MCF 10A (cell line): ENCODE measurements around the gene PPP2R5A. TPM values are rescaled to one million over a fixed set of nuclear protein-coding genes. Genes with fewer than 3 reads are reported as not detected.
A peak's percentile ranks its signal among the peaks of the same experiment; 100 is the strongest.

ENCODE experiments used
- BruUV-seq: library from RNA; stranded (reverse); fragments of 400-500 nt; replicated peaks from 2 replicates; lab custom pipeline; 2021; lab: Mats Ljungman, UMichigan
- CTCF ChIA-PET: fragments of 300-600 bp; sonication (Branson Sonifier 250); formaldehyde crosslinking; extraction: SDS; loops from one replicate; lab custom pipeline; 2021; ENCODE audit warnings: antibody characterized with exemption, inconsistent platforms; lab: Yijun Ruan, JAX
- POLR2A ChIA-PET: fragments of 300-600, 350-650 bp; sonication (Branson Sonifier 250); formaldehyde crosslinking; extraction: SDS; loops from one replicate; lab custom pipeline; 2020; ENCODE audit warnings: antibody characterized with exemption, inconsistent platforms; lab: Yijun Ruan, JAX
- DNase-seq: peaks from one replicate; pipeline ENCODE4 v3.0.0-alpha.2; 2018; ENCODE audit not compliant: unreplicated experiment
- H3K27ac Mint-ChIP-seq: one replicate; pipeline ENCODE4 v1.8.0; 2022; ENCODE audit warnings: mild to moderate bottlenecking, low read depth, mixed read lengths; ENCODE audit not compliant: unreplicated experiment
- H3K27me3 Mint-ChIP-seq: one replicate; pipeline ENCODE4 v1.8.0; 2022; ENCODE audit warnings: mixed read lengths; ENCODE audit not compliant: insufficient read depth, unreplicated experiment
- H3K36me3 Mint-ChIP-seq: one replicate; pipeline ENCODE4 v1.8.0; 2022; ENCODE audit warnings: mild to moderate bottlenecking, moderate library complexity, mixed read lengths; ENCODE audit not compliant: insufficient read depth, unreplicated experiment
- H3K4me1 Mint-ChIP-seq: one replicate; pipeline ENCODE4 v1.8.0; 2022; ENCODE audit warnings: mixed read lengths; ENCODE audit not compliant: insufficient read depth, unreplicated experiment
- H3K4me3 Mint-ChIP-seq: one replicate; pipeline ENCODE4 v1.8.0; 2022; ENCODE audit warnings: mild to moderate bottlenecking, moderate library complexity, mixed read lengths; ENCODE audit not compliant: unreplicated experiment
- H3K9me3 Mint-ChIP-seq: one replicate; pipeline ENCODE4 v1.8.0; 2022; ENCODE audit warnings: mixed read lengths; ENCODE audit not compliant: unreplicated experiment
- intact Hi-C: fragments of 100-400 bp; cut with micrococcal nuclease; formaldehyde crosslinking; loops from 2 replicates; pipeline ENCODE4 v1.14.1; 2022
- total RNA-seq: library from RNA; stranded (reverse); gene quantifications from 2 replicates; pipeline ENCODE4 v1.2.3, GENCODE V29; 2022
- TF ChIP-seq, protein P1 (sequence below): fragments of 200-600 bp; IDR thresholded peaks from one replicate; pipeline ENCODE4 v1.8.0; 2022; ENCODE audit warnings: antibody characterized with exemption, mild to moderate bottlenecking; ENCODE audit not compliant: unreplicated experiment

The PPP2R5A gene
- total RNA-seq, 1 experiment from 2014 or later, result 38.6 TPM

DNA sequence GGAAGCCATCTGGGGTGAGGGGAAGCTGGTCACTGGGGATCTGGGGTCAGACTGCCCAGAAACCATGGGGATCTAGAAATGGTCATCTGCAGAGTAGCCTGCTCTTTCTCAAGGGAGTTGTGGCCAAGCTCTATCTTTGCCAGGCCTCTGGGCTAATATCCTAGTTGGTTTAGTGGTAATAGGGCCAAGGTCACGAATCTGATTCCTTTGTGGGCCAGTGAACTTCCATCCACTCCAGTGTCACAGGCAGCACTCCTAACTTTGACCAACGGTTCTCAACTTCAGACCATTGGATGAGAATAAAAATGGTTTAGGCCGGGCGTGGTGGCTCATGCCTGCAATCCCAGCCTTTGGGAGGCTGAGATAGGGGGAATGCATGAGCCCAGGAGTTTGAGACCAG, 28.1 kb upstream of the PPP2R5A start:
- intact Hi-C loops, result no loop called here
- Mint-ChIP-seq H3K36me3 (no peaks in the 10 kb centered on the region), H3K4me1 (peaks cover 40% of the 10 kb centered on the region), H3K27me3 (no peaks in the 10 kb centered on the region), H3K27ac (no peak overlapping the region), H3K9me3 (no peaks in the 10 kb centered on the region), H3K4me3 (no peak overlapping the region)
- POLR2A ChIA-PET, result interaction anchor here (0.7 to 7.4 kb wide), 5 partner anchors 13 to 81 kb away, joined by 3 to 116 read pairs (median 5); partner anchors contain the start of gene PPP2R5A
- BruUV-seq, result no TSS peak
- DNase-seq, result no peak
- CTCF ChIA-PET, result interaction anchor here (0.6 to 2.8 kb wide), 11 partner anchors 10 to 220 kb away, joined by 3 to 22 read pairs (median 4); no protein-coding TSS in a partner anchor
- TF ChIP-seq, protein P1, sequence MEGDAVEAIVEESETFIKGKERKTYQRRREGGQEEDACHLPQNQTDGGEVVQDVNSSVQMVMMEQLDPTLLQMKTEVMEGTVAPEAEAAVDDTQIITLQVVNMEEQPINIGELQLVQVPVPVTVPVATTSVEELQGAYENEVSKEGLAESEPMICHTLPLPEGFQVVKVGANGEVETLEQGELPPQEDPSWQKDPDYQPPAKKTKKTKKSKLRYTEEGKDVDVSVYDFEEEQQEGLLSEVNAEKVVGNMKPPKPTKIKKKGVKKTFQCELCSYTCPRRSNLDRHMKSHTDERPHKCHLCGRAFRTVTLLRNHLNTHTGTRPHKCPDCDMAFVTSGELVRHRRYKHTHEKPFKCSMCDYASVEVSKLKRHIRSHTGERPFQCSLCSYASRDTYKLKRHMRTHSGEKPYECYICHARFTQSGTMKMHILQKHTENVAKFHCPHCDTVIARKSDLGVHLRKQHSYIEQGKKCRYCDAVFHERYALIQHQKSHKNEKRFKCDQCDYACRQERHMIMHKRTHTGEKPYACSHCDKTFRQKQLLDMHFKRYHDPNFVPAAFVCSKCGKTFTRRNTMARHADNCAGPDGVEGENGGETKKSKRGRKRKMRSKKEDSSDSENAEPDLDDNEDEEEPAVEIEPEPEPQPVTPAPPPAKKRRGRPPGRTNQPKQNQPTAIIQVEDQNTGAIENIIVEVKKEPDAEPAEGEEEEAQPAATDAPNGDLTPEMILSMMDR, result no peak

DNA sequence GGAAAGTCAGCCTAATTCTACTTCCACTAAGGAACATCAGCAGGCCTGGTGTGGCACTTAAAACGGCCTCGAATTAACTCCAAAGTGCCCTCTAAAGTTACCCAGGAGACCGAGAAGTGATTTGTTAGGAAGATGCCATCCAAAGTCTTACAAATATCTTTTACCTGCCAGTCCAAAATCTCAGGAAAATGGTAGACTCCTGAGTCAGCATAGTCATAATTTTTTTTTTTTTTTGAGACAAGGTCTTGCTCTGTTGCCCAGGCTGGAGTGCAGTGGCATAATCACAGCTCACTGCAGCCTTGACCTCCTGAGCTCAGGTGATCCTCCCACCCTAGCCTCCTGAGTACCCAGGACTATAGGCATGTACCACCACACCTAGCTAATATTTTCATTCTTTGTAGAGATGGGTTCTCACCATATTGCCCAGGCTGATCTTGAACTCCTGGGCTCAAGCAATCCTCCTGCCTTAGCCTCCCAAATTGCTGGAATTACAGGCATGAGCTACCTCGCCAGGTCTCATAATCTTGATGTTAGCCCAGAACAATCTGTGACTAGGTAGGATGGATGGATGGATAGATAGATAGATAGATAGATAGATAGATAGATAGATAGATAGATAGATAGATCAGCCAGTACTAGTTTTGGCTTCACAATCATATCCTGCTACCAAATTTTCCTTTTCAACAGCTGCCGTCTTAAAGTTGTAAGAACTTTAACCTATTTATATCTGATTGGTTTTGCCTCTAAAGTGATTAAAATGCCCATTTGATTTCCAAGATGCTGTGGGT, 25.3 kb upstream of the PPP2R5A start:
- CTCF ChIA-PET, result interaction anchor here (0.7 to 3.7 kb wide), 13 partner anchors 12 to 492 kb away, joined by 3 to 28 read pairs (median 4); no protein-coding TSS in a partner anchor
- intact Hi-C loops, result loop anchor here (2.0 kb wide), 1 partner anchor 25 kb away; the partner anchor contains the start of gene PPP2R5A
- Mint-ChIP-seq H3K9me3 (no peaks in the 10 kb centered on the region), H3K27ac (peak overlapping the region; percentile 67), H3K36me3 (no peaks in the 10 kb centered on the region), H3K27me3 (no peaks in the 10 kb centered on the region), H3K4me1 (peaks cover 35% of the 10 kb centered on the region), H3K4me3 (no peak overlapping the region)
- POLR2A ChIA-PET, result interaction anchor here (1.0 to 7.4 kb wide), 8 partner anchors 10 to 183 kb away, joined by 3 to 116 read pairs (median 10); partner anchors contain the start of gene PPP2R5A
- BruUV-seq, result no TSS peak
- TF ChIP-seq, protein P1, result no peak
- DNase-seq, result no peak

- Mint-ChIP-seq H3K27ac (peak overlapping the region; percentile 67), H3K4me3 (no peak overlapping the region), H3K27me3 (no peaks in the 10 kb centered on the region), H3K36me3 (no peaks in the 10 kb centered on the region), H3K4me1 (peaks cover 27% of the 10 kb centered on the region), H3K9me3 (no peaks in the 10 kb centered on the region)
- ChIA-PET POLR2A (interaction anchor here (0.6 to 7.4 kb wide), 15 partner anchors 10 to 223 kb away, joined by 3 to 116 read pairs (median 4); partner anchors contain the start of gene PPP2R5A), CTCF (interaction anchor here (0.6 to 3.7 kb wide), 20 partner anchors 11 to 517 kb away, joined by 3 to 28 read pairs (median 4); no protein-coding TSS in a partner anchor)
- no TSS peak for BruUV-seq
- peak; percentile 97 for DNase-seq
- TF ChIP-seq, protein P1, result no peak
- intact Hi-C loops, result loop anchor here (1.0 to 2.0 kb wide), 2 partner anchors 24 to 81 kb away; partner anchors contain the start of gene PPP2R5A
Observed at GRCh38 chr1:212260557-212261355, 24.5 kb upstream of the PPP2R5A start.
